ENCODE measurements around the gene COL1A2.

The COL1A2 gene

DNA sequence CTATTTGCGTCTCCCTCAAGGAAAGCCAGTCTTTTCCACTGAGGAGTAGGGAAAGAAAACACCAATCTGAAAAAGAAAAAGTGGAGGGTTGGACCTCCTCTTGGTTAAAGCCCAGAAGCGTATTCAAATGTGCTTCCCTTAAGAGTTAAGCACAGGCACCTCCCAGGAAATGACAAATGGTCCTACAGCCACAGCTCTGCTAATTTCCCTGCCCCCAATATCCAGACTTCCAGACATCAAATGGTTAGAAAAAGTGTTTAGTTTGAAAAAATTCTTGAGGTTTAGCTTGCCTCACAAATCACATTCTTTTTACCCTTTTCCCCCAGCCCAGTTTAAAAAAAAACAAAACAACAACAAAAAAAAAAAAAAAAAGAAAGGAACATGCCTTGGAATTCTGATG is 19.0 kb upstream of the COL1A2 start:
- H3K9ac ChIP-seq (ENCODE audit: low read depth, low read length) = no peak overlapping the region

DNA sequence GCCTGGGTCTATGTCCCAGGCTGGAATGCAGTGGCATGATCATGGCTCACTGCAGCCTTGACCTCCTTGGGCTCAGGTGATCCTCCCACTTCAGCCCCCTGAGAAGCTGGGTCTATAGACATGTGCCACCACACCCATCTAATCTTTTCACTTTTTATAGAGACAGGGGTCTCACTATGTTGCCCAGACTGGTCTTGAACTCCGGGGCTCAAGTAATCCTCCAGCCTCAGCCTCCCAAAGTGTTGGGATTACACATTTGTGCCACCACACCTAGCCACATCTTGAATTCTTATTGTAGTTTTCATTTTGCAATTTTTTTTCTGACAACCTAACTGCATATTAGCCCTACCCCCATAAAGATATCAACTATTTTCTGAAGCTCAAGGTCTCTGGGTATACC is 18.4 kb upstream of the COL1A2 start:
- H3K27me3 ChIP-seq (ENCODE audit: insufficient read depth, low read length, poor library complexity) = no peaks in the 10 kb centered on the region
- no peaks in the 10 kb centered on the region for H3K36me3 ChIP-seq (ENCODE audit: insufficient read depth, low read length)
- no peak overlapping the region for H3K4me2 ChIP-seq (ENCODE audit: insufficient read depth, low read length)

More for the DNA sequence above, 19.0 kb upstream of the COL1A2 start:
- no peaks in the 10 kb centered on the region for H3K27me3 ChIP-seq (ENCODE audit: insufficient read depth, low read length, poor library complexity)
- no peak overlapping the region for H3K4me3 ChIP-seq (ENCODE audit: low read depth in 1 of 2, low read length in 2 of 2)
- H3K4me1 ChIP-seq (ENCODE audit: insufficient read depth, low read length) = no peaks in the 10 kb centered on the region
- no peak overlapping the region for H3K27ac ChIP-seq (ENCODE audit: low read length)
- no peak overlapping the region for H2AFZ ChIP-seq (ENCODE audit: low read depth, low read length)
- ATAC-seq (ENCODE audit: insufficient read depth, low read depth) (peak; percentile 66; the same call in 1 of the 3 replicates), DNase-seq (peak; percentile 18)
- H3K9me3 ChIP-seq (ENCODE audit: insufficient read depth, low read length, severe bottlenecking) = no peaks in the 10 kb centered on the region
- no peaks in the 10 kb centered on the region for H4K20me1 ChIP-seq (ENCODE audit: insufficient read depth, low read length)
- H3K36me3 ChIP-seq (ENCODE audit: insufficient read depth, low read length) = no peaks in the 10 kb centered on the region
- H3K79me2 ChIP-seq (ENCODE audit: insufficient read depth, low read length) = no peaks in the 10 kb centered on the region
- no peak for TF ChIP-seq EZH2 (IDR thresholded peaks at IDR 0.05; ENCODE audit: borderline replicate concordance, low read depth, low read length, severe bottlenecking)
- TF ChIP-seq, protein P1, sequence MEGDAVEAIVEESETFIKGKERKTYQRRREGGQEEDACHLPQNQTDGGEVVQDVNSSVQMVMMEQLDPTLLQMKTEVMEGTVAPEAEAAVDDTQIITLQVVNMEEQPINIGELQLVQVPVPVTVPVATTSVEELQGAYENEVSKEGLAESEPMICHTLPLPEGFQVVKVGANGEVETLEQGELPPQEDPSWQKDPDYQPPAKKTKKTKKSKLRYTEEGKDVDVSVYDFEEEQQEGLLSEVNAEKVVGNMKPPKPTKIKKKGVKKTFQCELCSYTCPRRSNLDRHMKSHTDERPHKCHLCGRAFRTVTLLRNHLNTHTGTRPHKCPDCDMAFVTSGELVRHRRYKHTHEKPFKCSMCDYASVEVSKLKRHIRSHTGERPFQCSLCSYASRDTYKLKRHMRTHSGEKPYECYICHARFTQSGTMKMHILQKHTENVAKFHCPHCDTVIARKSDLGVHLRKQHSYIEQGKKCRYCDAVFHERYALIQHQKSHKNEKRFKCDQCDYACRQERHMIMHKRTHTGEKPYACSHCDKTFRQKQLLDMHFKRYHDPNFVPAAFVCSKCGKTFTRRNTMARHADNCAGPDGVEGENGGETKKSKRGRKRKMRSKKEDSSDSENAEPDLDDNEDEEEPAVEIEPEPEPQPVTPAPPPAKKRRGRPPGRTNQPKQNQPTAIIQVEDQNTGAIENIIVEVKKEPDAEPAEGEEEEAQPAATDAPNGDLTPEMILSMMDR (IDR thresholded peaks at IDR 0.05; ENCODE audit: borderline replicate concordance, extremely low read depth, low read length, poor library complexity, severe bottlenecking) = no peak
- H3K4me2 ChIP-seq (ENCODE audit: insufficient read depth, low read length) = no peak overlapping the region

DNA sequence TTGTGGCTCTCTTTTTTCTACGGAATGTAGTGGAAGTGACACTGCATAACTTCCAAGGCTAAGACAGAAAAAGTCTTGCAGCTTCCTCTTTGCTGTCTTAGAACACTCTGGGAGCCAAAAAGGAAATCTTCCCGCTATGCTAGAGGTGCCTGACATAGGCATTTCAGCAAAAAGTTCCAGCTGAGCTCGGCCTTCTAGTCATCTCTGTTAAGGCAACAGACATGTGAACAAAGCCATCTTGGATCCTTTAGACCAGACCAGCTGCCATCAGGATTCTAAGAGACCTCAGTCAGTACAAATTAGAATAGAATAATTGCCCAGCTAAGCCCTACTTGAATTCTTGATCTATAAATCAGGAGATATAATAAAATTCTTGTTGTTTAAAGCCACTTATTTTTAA is 16.3 kb upstream of the COL1A2 start:
- Histone ChIP-seq H3K4me2 (ENCODE audit: insufficient read depth, low read length) (no peak overlapping the region), H2AFZ (ENCODE audit: low read depth, low read length) (no peak overlapping the region)
- TF ChIP-seq, protein P1 (IDR thresholded peaks at IDR 0.05; ENCODE audit: borderline replicate concordance, extremely low read depth, low read length, poor library complexity, severe bottlenecking) = no peak
- TF ChIP-seq EZH2 (IDR thresholded peaks at IDR 0.05; ENCODE audit: borderline replicate concordance, low read depth, low read length, severe bottlenecking) = no peak

More for the DNA sequence above, 18.4 kb upstream of the COL1A2 start:
- no peak for ATAC-seq (ENCODE audit: insufficient read depth, low read depth)
- Histone ChIP-seq H3K9me3 (ENCODE audit: insufficient read depth, low read length, severe bottlenecking) (no peaks in the 10 kb centered on the region), H2AFZ (ENCODE audit: low read depth, low read length) (no peak overlapping the region), H3K4me1 (ENCODE audit: insufficient read depth, low read length) (no peaks in the 10 kb centered on the region), H3K4me3 (ENCODE audit: low read depth in 1 of 2, low read length in 2 of 2) (no peak overlapping the region), H3K79me2 (ENCODE audit: insufficient read depth, low read length) (no peaks in the 10 kb centered on the region), H4K20me1 (ENCODE audit: insufficient read depth, low read length) (no peaks in the 10 kb centered on the region), H3K27ac (ENCODE audit: low read length) (no peak overlapping the region), H3K9ac (ENCODE audit: low read depth, low read length) (no peak overlapping the region)
- DNase-seq = no peak
- no peak for TF ChIP-seq EZH2 (IDR thresholded peaks at IDR 0.05; ENCODE audit: borderline replicate concordance, low read depth, low read length, severe bottlenecking)
- TF ChIP-seq, protein P1 (IDR thresholded peaks at IDR 0.05; ENCODE audit: borderline replicate concordance, extremely low read depth, low read length, poor library complexity, severe bottlenecking) = no peak

DNA sequence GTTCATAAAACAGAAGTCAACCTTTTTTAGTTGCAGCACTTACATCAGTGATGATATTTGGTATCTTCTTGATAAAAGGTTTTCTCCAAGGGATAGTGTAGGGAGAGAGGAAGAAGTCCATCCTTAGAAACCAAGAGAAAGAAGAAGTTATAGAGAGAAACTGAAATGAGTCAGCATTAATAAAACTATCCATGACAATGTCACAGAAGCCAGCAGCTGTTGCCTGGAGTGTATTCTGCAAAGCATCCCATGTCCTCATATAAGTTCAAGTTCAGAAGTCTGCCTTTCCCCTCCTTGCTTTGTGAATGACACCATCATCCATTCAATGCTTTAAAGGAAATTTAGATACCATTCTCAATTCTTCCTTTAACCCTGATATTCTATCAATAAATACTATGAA is 14.4 kb upstream of the COL1A2 start:
- Histone ChIP-seq H3K4me2 (ENCODE audit: insufficient read depth, low read length) (no peak overlapping the region), H3K4me3 (ENCODE audit: low read depth in 1 of 2, low read length in 2 of 2) (no peak overlapping the region), H3K79me2 (ENCODE audit: insufficient read depth, low read length) (no peaks in the 10 kb centered on the region), H3K27me3 (ENCODE audit: insufficient read depth, low read length, poor library complexity) (no peaks in the 10 kb centered on the region), H2AFZ (ENCODE audit: low read depth, low read length) (no peak overlapping the region), H3K9me3 (ENCODE audit: insufficient read depth, low read length, severe bottlenecking) (no peaks in the 10 kb centered on the region), H3K9ac (ENCODE audit: low read depth, low read length) (no peak overlapping the region), H3K27ac (ENCODE audit: low read length) (no peak overlapping the region), H3K36me3 (ENCODE audit: insufficient read depth, low read length) (no peaks in the 10 kb centered on the region), H4K20me1 (ENCODE audit: insufficient read depth, low read length) (no peaks in the 10 kb centered on the region), H3K4me1 (ENCODE audit: insufficient read depth, low read length) (no peaks in the 10 kb centered on the region)
- ATAC-seq (ENCODE audit: insufficient read depth, low read depth) = no peak
- TF ChIP-seq, protein P1 (IDR thresholded peaks at IDR 0.05; ENCODE audit: borderline replicate concordance, extremely low read depth, low read length, poor library complexity, severe bottlenecking) = no peak
- no peak for TF ChIP-seq EZH2 (IDR thresholded peaks at IDR 0.05; ENCODE audit: borderline replicate concordance, low read depth, low read length, severe bottlenecking)
- no peak for DNase-seq

More for the DNA sequence above, 16.3 kb upstream of the COL1A2 start:
- no peaks in the 10 kb centered on the region for H3K27me3 ChIP-seq (ENCODE audit: insufficient read depth, low read length, poor library complexity)
- H4K20me1 ChIP-seq (ENCODE audit: insufficient read depth, low read length) = no peaks in the 10 kb centered on the region
- no peaks in the 10 kb centered on the region for H3K9me3 ChIP-seq (ENCODE audit: insufficient read depth, low read length, severe bottlenecking)
- H3K4me1 ChIP-seq (ENCODE audit: insufficient read depth, low read length) = no peaks in the 10 kb centered on the region
- ATAC-seq (ENCODE audit: insufficient read depth, low read depth) (no peak), DNase-seq (no peak)
- H3K4me3 ChIP-seq (ENCODE audit: low read depth in 1 of 2, low read length in 2 of 2) = no peak overlapping the region
- H3K36me3 ChIP-seq (ENCODE audit: insufficient read depth, low read length) = no peaks in the 10 kb centered on the region
- no peak overlapping the region for H3K9ac ChIP-seq (ENCODE audit: low read depth, low read length)
- no peaks in the 10 kb centered on the region for H3K79me2 ChIP-seq (ENCODE audit: insufficient read depth, low read length)
- H3K27ac ChIP-seq (ENCODE audit: low read length) = no peak overlapping the region
